Astrocyte of the cerebellum (primary cell): ENCODE data around the gene UBE2Z.

Experiments used
- DNase-seq: peaks from one replicate; pipeline ENCODE4 v3.0.0-alpha.2; 2011; ENCODE audit warnings: low read depth
- H3K4me3 ChIP-seq: 2 replicates; pipeline ENCODE4 v1.5.1; 2011; ENCODE audit warnings: mild to moderate bottlenecking, low read depth, low read length, moderate library complexity
- CTCF ChIP-seq: IDR thresholded peaks from 2 replicates; pipeline ENCODE4 v1.5.1; 2012; ENCODE audit warnings: low read length, low read depth, moderate library complexity, mild to moderate bottlenecking; ENCODE audit errors: missing control alignments
- in situ Hi-C: cut with HindIII; loops from 2 replicates; pipeline ENCODE4 v1.10.0; 2017; ENCODE audit warnings: low sequenced_read_pairs

Gene UBE2Z

GRCh38 chr17:48908047-48908843 is at the start of gene UBE2Z:
Gene UBE2Z, plus strand, starts transcription at chr17:48908407. Its CDS starts 97 bp downstream, at chr17:48908504.
- peak within 1 kb of the TSS; percentile 78 for H3K4me3 ChIP-seq
- DNase-seq = peak; percentile 88
- in situ Hi-C loops = no loop called here
- TF ChIP-seq CTCF = no peak

GRCh38 chr17:48860034-48860433 is 48.2 kb upstream of the UBE2Z start:
- no peak for DNase-seq
- no peak overlapping the region for H3K4me3 ChIP-seq
- peak; percentile 26 for TF ChIP-seq CTCF
- in situ Hi-C loops = loop anchor here (10.0 kb wide), 1 partner anchor 125 kb away; no protein-coding TSS in a partner anchor

- in situ Hi-C loops = loop anchor here (10.0 kb wide), 1 partner anchor 126 kb away; no protein-coding TSS in a partner anchor
- H3K4me3 ChIP-seq = no peak overlapping the region
- TF ChIP-seq CTCF = no peak
- DNase-seq = no peak
These were observed 47.8 kb upstream of the UBE2Z start for GRCh38 chr17:48860456-48860855.

GRCh38 chr17:48868916-48869500 is 39.2 kb upstream of the UBE2Z start:
- TF ChIP-seq CTCF = no peak
- in situ Hi-C loops = loop anchor here (10.0 kb wide), 1 partner anchor 134 kb away; no protein-coding TSS in a partner anchor
- DNase-seq = no peak
- no peak overlapping the region for H3K4me3 ChIP-seq

- H3K4me3 ChIP-seq = no peak overlapping the region
- DNase-seq = no peak
- no peak for TF ChIP-seq CTCF
- in situ Hi-C loops = loop anchor here (10.0 kb wide), 1 partner anchor 135 kb away; no protein-coding TSS in a partner anchor
These were observed 38.3 kb upstream of the UBE2Z start for GRCh38 chr17:48869821-48870318.

- TF ChIP-seq CTCF = no peak
- no peak for DNase-seq
- in situ Hi-C loops = no loop called here
These were observed 37.1 kb upstream of the UBE2Z start for GRCh38 chr17:48871035-48871550.

More at GRCh38 chr17:48871035-48871550, 37.1 kb upstream of the UBE2Z start:
- H3K4me3 ChIP-seq = no peak overlapping the region
